H1 (cell line): ENCODE data around the gene SERGEF. TPM values are rescaled to one million over a fixed set of nuclear protein-coding genes. Genes with fewer than 3 reads are reported as not detected.

ENCODE experiments used
- CTCF ChIA-PET: fragments of 300-600 bp; sonication (Branson Sonifier 250); formaldehyde crosslinking; loops from one replicate; lab custom pipeline; 2021; ENCODE audit not compliant: partially characterized antibody; lab: Charles Lee
- POLR2A ChIA-PET: fragments of 300-600 bp; sonication (Branson Sonifier 250); formaldehyde crosslinking; loops from one replicate; lab custom pipeline; 2021; ENCODE audit warnings: inconsistent platforms; ENCODE audit not compliant: partially characterized antibody; lab: Charles Lee
- DNase-seq, 2 experiments: peaks; one replicate each; pipeline versions ENCODE4 v3.0.0 to v3.0.0-alpha.2; 2010 to 2022; ENCODE audit warnings: low spot score in 2 of 2, low read depth in 1 of 2, mixed read lengths in 1 of 2
- FAIRE-seq: peaks from 2 replicates; lab custom pipeline; 2011; peaks lifted over from hg19 to GRCh38; lab: Jason Lieb, UNC
- H2AFZ ChIP-seq: 2 replicates; pipeline ENCODE4 v1.8.1; 2012; ENCODE audit warnings: low read length, inconsistent platforms
- H2AK5ac ChIP-seq: 2 replicates; pipeline ENCODE4 v1.6.1; 2013; ENCODE audit warnings: low read depth, low read length
- H2BK120ac ChIP-seq: replicated peaks from 2 replicates; pipeline ENCODE3; 2013; ENCODE audit warnings: low read depth, low read length, inconsistent platforms
- H2BK12ac ChIP-seq: 2 replicates; pipeline ENCODE4 v1.6.1; 2013; ENCODE audit warnings: low read depth, low read length
- H2BK15ac ChIP-seq: 2 replicates; pipeline ENCODE4 v1.6.1; 2013; ENCODE audit warnings: low read length
- H2BK20ac ChIP-seq: 2 replicates; pipeline ENCODE4 v1.6.1; 2013; ENCODE audit warnings: low read length
- H2BK5ac ChIP-seq: 2 replicates; pipeline ENCODE4 v1.6.1; 2013; ENCODE audit warnings: low read depth, low read length
- H3K14ac ChIP-seq: 2 replicates; pipeline ENCODE4 v1.6.1; 2013; ENCODE audit warnings: inconsistent platforms; ENCODE audit not compliant: insufficient read length
- H3K18ac ChIP-seq: 2 replicates; pipeline ENCODE4 v1.6.1; 2013; ENCODE audit warnings: low read length; ENCODE audit errors: extremely low read depth
- H3K23ac ChIP-seq: 2 replicates; pipeline ENCODE4 v1.6.1; 2013; ENCODE audit warnings: inconsistent platforms; ENCODE audit not compliant: insufficient read length
- H3K23me2 ChIP-seq: 2 replicates; pipeline ENCODE4 v1.6.1; 2013; ENCODE audit warnings: low read depth, low read length
- H3K27ac ChIP-seq: 2 replicates; pipeline ENCODE4 v1.6.1; 2011; ENCODE audit warnings: low read depth, low read length, inconsistent platforms
- H3K27me3 ChIP-seq, 4 experiments: replicated peaks in 1 of 4; 1 replicate in 1 of 4; 2 replicates in 3 of 4; pipeline versions ENCODE4 v1.6.1 to v1.8.1; 2011 to 2013; ENCODE audit warnings: low read length in 3 of 4, mild to moderate bottlenecking in 3 of 4, inconsistent platforms in 2 of 4, mixed read lengths in 2 of 4, moderate library complexity in 1 of 4; ENCODE audit not compliant: control insufficient read depth in 3 of 4, insufficient read depth in 3 of 4; ENCODE audit errors: extremely low read depth in 1 of 4
- H3K36me3 ChIP-seq, 4 experiments: 2 replicates each; pipeline versions ENCODE4 v1.6.1 to v1.8.1; 2011 to 2013; ENCODE audit warnings: mild to moderate bottlenecking in 4 of 4, low read length in 3 of 4, moderate library complexity in 2 of 4, control low read depth in 1 of 4, inconsistent platforms in 1 of 4; ENCODE audit not compliant: insufficient read depth in 4 of 4, control insufficient read depth in 2 of 4
- H3K4ac ChIP-seq: replicated peaks from 2 replicates; pipeline ENCODE3; 2013; ENCODE audit warnings: low read length, low read depth, mixed read lengths, inconsistent platforms; ENCODE audit not compliant: insufficient read length
- H3K4me1 ChIP-seq, 4 experiments: replicated peaks in 1 of 4; 1 replicate in 1 of 4; 2 replicates in 3 of 4; pipeline versions ENCODE4 v1.6.1 to v1.8.1; 2011 to 2013; ENCODE audit warnings: low read length in 3 of 4, inconsistent platforms in 2 of 4, mixed read lengths in 1 of 4; ENCODE audit not compliant: insufficient read depth in 4 of 4, control insufficient read depth in 3 of 4
- H3K4me2 ChIP-seq, 2 experiments: 2 replicates each; pipeline versions ENCODE4 v1.6.1 to v1.8.1; 2011 to 2013; ENCODE audit warnings: low read depth in 2 of 2, low read length in 2 of 2, control low read depth in 1 of 2, inconsistent platforms in 1 of 2, mild to moderate bottlenecking in 1 of 2; ENCODE audit not compliant: insufficient read depth in 1 of 2
- H3K4me3 ChIP-seq, 4 experiments: fragments of 200-600, 300-600 bp in 1 of 4; sonication (generic), shearing (Covaris generic), sonication (Bioruptor Twin) in 1 of 4; 2 replicates each; pipeline versions ENCODE4 v1.5.1 to v1.8.1; 2011 to 2016; ENCODE audit warnings: low read length in 4 of 4, low read depth in 3 of 4, control low read depth in 2 of 4, inconsistent platforms in 2 of 4, mild to moderate bottlenecking in 2 of 4, mixed read lengths in 1 of 4, moderate library complexity in 1 of 4; ENCODE audit not compliant: insufficient read depth in 2 of 4; ENCODE audit errors: extremely low read depth in 1 of 4
- H3K56ac ChIP-seq: replicated peaks from 2 replicates; pipeline ENCODE3; 2013; ENCODE audit warnings: low read depth, mild to moderate bottlenecking, mixed read lengths, low read length, inconsistent platforms; ENCODE audit not compliant: insufficient read length
- H3K79me1 ChIP-seq: 2 replicates; pipeline ENCODE4 v1.6.1; 2013; ENCODE audit warnings: low read depth, low read length, control low read depth
- H3K79me2 ChIP-seq, 2 experiments: 2 replicates each; pipeline versions ENCODE4 v1.6.1 to v1.8.1; 2012 to 2013; ENCODE audit warnings: low read length in 2 of 2, mild to moderate bottlenecking in 2 of 2, inconsistent platforms in 1 of 2; ENCODE audit not compliant: insufficient read depth in 2 of 2, control insufficient read depth in 1 of 2
- H3K9ac ChIP-seq, 4 experiments: replicated peaks in 1 of 4; 1 replicate in 1 of 4; 2 replicates in 3 of 4; pipeline versions ENCODE4 v1.6.1 to v1.8.1; 2011 to 2013; ENCODE audit warnings: low read depth in 3 of 4, low read length in 3 of 4, control low read depth in 2 of 4, mild to moderate bottlenecking in 2 of 4, moderate library complexity in 2 of 4, inconsistent platforms in 1 of 4; ENCODE audit errors: extremely low read depth in 1 of 4
- H3K9me3 ChIP-seq, 2 experiments: 2 replicates each; pipeline versions ENCODE4 v1.6.1 to v1.8.1; 2012 to 2013; ENCODE audit warnings: mild to moderate bottlenecking in 2 of 2, moderate library complexity in 2 of 2, control low read depth in 1 of 2, inconsistent platforms in 1 of 2, low read depth in 1 of 2, low read length in 1 of 2, mixed read lengths in 1 of 2; ENCODE audit not compliant: insufficient read depth in 2 of 2
- H4K20me1 ChIP-seq, 2 experiments: replicated peaks in 1 of 2; 2 replicates each; pipeline versions ENCODE3 to v1.8.1; 2011 to 2013; ENCODE audit warnings: inconsistent platforms in 2 of 2, low read length in 2 of 2, mild to moderate bottlenecking in 1 of 2; ENCODE audit not compliant: insufficient read depth in 2 of 2, control insufficient read depth in 1 of 2
- H4K5ac ChIP-seq: 2 replicates; pipeline ENCODE4 v1.6.1; 2013; ENCODE audit warnings: low read length, low read depth, mixed read lengths, inconsistent platforms; ENCODE audit not compliant: insufficient read length
- H4K8ac ChIP-seq: 2 replicates; pipeline ENCODE4 v1.8.0; 2013; ENCODE audit warnings: mild to moderate bottlenecking, moderate library complexity, low read length, inconsistent platforms; ENCODE audit not compliant: insufficient read depth; ENCODE audit errors: extremely low read depth
- H4K91ac ChIP-seq: replicated peaks from 2 replicates; pipeline ENCODE3; 2013; ENCODE audit warnings: low read length, mixed read lengths, inconsistent platforms; ENCODE audit not compliant: insufficient read length
- BRCA1 ChIP-seq: IDR thresholded peaks from 2 replicates; pipeline ENCODE4 v1.6.1; 2012; ENCODE audit warnings: low read depth, low read length, improper control_type of control experiment
- CBX8 ChIP-seq: fragments of 300-800, 300-1000 bp; sonication (generic); IDR thresholded peaks from 2 replicates; pipeline ENCODE4 v1.7.1; 2016; ENCODE audit warnings: low read depth, low read length, borderline replicate concordance
- CTCF ChIP-seq, 3 experiments: IDR thresholded peaks; 1 replicate in 2 of 3; 2 replicates in 1 of 3; pipeline versions ENCODE4 v1.5.1 to v1.6.1; 2011; ENCODE audit warnings: low read length in 3 of 3, mild to moderate bottlenecking in 3 of 3, inconsistent platforms in 2 of 3, low read depth in 1 of 3, moderate library complexity in 1 of 3; ENCODE audit not compliant: insufficient read depth in 1 of 3; ENCODE audit errors: control extremely low read depth in 1 of 3
- EGR1 ChIP-seq: IDR thresholded peaks from 2 replicates; pipeline ENCODE4 v1.6.1; 2011; ENCODE audit warnings: low read depth, low read length, borderline replicate concordance
- JUN ChIP-seq: IDR thresholded peaks from 2 replicates; pipeline ENCODE4 v1.6.1; 2011; ENCODE audit warnings: low read depth, mild to moderate bottlenecking, improper control_type of control experiment, low read length
- MAX ChIP-seq: IDR thresholded peaks from 2 replicates; pipeline ENCODE4 v1.6.1; 2012; ENCODE audit warnings: inconsistent platforms
- PHF8 ChIP-seq: fragments of 200-600 bp; sonication (generic); conservative IDR thresholded peaks from 2 replicates; pipeline ENCODE4 v1.7.1; 2012; ENCODE audit warnings: low read depth, mild to moderate bottlenecking, inconsistent platforms, low read length, moderate library complexity
- RBBP5 ChIP-seq: IDR thresholded peaks from 2 replicates; pipeline ENCODE4 v1.7.1; 2012; ENCODE audit warnings: low read depth, mild to moderate bottlenecking, inconsistent platforms, low read length, moderate library complexity, borderline replicate concordance
- SAP30 ChIP-seq: fragments of 300-600 bp; sonication (generic); IDR thresholded peaks from 2 replicates; pipeline ENCODE4 v1.7.1; 2012; ENCODE audit warnings: low read length, moderate library complexity, mild to moderate bottlenecking, inconsistent platforms; ENCODE audit not compliant: insufficient read depth, insufficient replicate concordance
- SIN3A ChIP-seq, 2 experiments: IDR thresholded peaks in 1 of 2; conservative IDR thresholded peaks in 1 of 2; 2 replicates each; pipeline ENCODE4 v1.6.1; 2011 to 2012; ENCODE audit warnings: low read length in 2 of 2, improper control_type of control experiment in 1 of 2, low read depth in 1 of 2, mild to moderate bottlenecking in 1 of 2
- TAF1 ChIP-seq: IDR thresholded peaks from 2 replicates; pipeline ENCODE4 v1.6.1; 2011; ENCODE audit warnings: mild to moderate bottlenecking, low read depth, low read length
- WGBS, 2 experiments: shearing (Covaris generic) in 1 of 2; methylation state at CpG; one replicate each; pipeline versions ENCODE4 v1.1.6 to v1.1.7; 2013 to 2015; ENCODE audit warnings: low lambda C conversion rate in 2 of 2, mixed read lengths in 2 of 2, inconsistent platforms in 1 of 2, low coverage in 1 of 2, missing lambda C conversion rate in 1 of 2; ENCODE audit not compliant: insufficient replicate concordance in 2 of 2, insufficient coverage in 1 of 2, insufficient read length in 1 of 2; ENCODE audit errors: extremely low coverage in 1 of 2, missing lambda C conversion rate in 1 of 2; 5-methylcytosine and 5-hydroxymethylcytosine counted together
- polyA plus RNA-seq, 7 experiments: library from polyadenylated mRNA; depleted of rRNA in 3 of 7; stranded (reverse) in 5 of 7; unstranded in 2 of 7; fragments of >200 nt in 5 of 7; fragments of 200-250 nt in 2 of 7; gene quantifications; 1 replicate in 5 of 7; 2 replicates in 1 of 7; 4 replicates in 1 of 7; pipeline versions ENCODE4 v1.2.1 to v1.2.3, GENCODE V29; 2011 to 2013; ENCODE audit warnings: missing spikeins in 2 of 7, mixed read lengths in 2 of 7
- total RNA-seq: library from RNA; stranded (reverse); fragmentation: NEBNext Ultra II Directional; extraction: Animal tissue kit (Norgen Biotek cat#: 25700); gene quantifications from 2 replicates; pipeline ENCODE4 v1.2.1, GENCODE V29; 2021

Gene SERGEF
- total and polyA plus RNA-seq, 2 of the 8 experiments (the other 6 are each of a cell fraction or from before 2014, with no cell fraction given), result 16.6 to 28.8 TPM

- H2AK5ac ChIP-seq, result no peak overlapping the region
- no peak for FAIRE-seq
- H2BK5ac ChIP-seq, result no peak overlapping the region
- no peaks in the 10 kb centered on the region for H3K23me2 ChIP-seq
- no peak overlapping the region for H3K18ac ChIP-seq
- H3K56ac ChIP-seq, result no peak overlapping the region
- H3K27me3 ChIP-seq, result no peaks in the 10 kb centered on the region; a peak in 1 of 7 replicates
- no peaks in the 10 kb centered on the region for H3K36me3 ChIP-seq
- no peak overlapping the region for H4K91ac ChIP-seq
- H3K79me2 ChIP-seq, result no peaks in the 10 kb centered on the region
- H3K9ac ChIP-seq, result no peak overlapping the region
- H4K8ac ChIP-seq, result no peak overlapping the region
- no peak for DNase-seq
- H3K14ac ChIP-seq, result no peak overlapping the region
- peaks cover 0 to 6% (median 4%) of the 10 kb centered on the region in 4 experiments; a peak in 5 of 7 replicates for H3K4me1 ChIP-seq
- POLR2A ChIA-PET, result no interaction called here
- no peak overlapping the region for H3K23ac ChIP-seq
- no peak overlapping the region for H2BK120ac ChIP-seq
- H4K5ac ChIP-seq, result no peak overlapping the region
- H2AFZ ChIP-seq, result no peak overlapping the region
- H3K4ac ChIP-seq, result no peak overlapping the region
- CTCF ChIA-PET, result interaction anchor here (0.7 to 2.7 kb wide), 4 partner anchors 12 to 67 kb away, joined by 3 to 8 read pairs (median 4); no protein-coding TSS in a partner anchor
- H3K27ac ChIP-seq, result no peak overlapping the region
- H2BK15ac ChIP-seq, result no peak overlapping the region
- H3K79me1 ChIP-seq, result no peaks in the 10 kb centered on the region
- H3K4me3 ChIP-seq, result no peak overlapping the region
- no peak overlapping the region for H2BK20ac ChIP-seq
- peaks cover 0 to 5% of the 10 kb centered on the region in 2 experiments; a peak in 2 of 4 replicates for H3K9me3 ChIP-seq
- H3K4me2 ChIP-seq, result no peak overlapping the region
- H4K20me1 ChIP-seq, result no peaks in the 10 kb centered on the region
- no peak overlapping the region for H2BK12ac ChIP-seq
- 87% methylated on average over 6 of the region's 6 CpGs; no CpG with 5 or more reads in 1 of the 2 experiments for WGBS, 2 experiments
- TF ChIP-seq SAP30 (no peak), RBBP5 (no peak), MAX (no peak), TAF1 (no peak), EGR1 (no peak), CBX8 (no peak), SIN3A (conservative IDR thresholded peaks at IDR 0.05 in 1 of 2, IDR thresholded peaks at IDR 0.05 in 1 of 2; ENCODE audit: low read depth in 1 of 2, low read length in 2 of 2) (no peak), PHF8 (no peak), JUN (no peak), BRCA1 (no peak), CTCF (IDR thresholded peaks at IDR 0.05; ENCODE audit: control extremely low read depth in 1 of 3, insufficient read depth in 1 of 3, low read depth in 1 of 3, low read length in 3 of 3) (no peak)
These were observed 214.6 kb downstream of the SERGEF start for GRCh38 chr11:17798253-17798652.
